HEK293 (cell line): ENCODE measurements around the gene NOLC1.
"Not testable (repeated sequence)": the region's sequence is repeated elsewhere in the genome, so short reads cannot be mapped to it uniquely, and the experiment has no call there.

Experiments used
- CTCF ChIP-seq: fragments of 450-650 bp; formaldehyde crosslinking; IDR thresholded peaks from 2 replicates; pipeline ENCODE4 v1.5.1; 2016; ENCODE audit warnings: missing biosample characterization, missing genetic modification characterization
- GLI4 ChIP-seq: fragments of 450-650 bp; formaldehyde crosslinking; IDR thresholded peaks from 2 replicates; pipeline ENCODE4 v1.5.1; 2016; ENCODE audit warnings: missing biosample characterization, missing genetic modification characterization
- INSM2 ChIP-seq: fragments of 450-650 bp; formaldehyde crosslinking; IDR thresholded peaks from 2 replicates; pipeline ENCODE4 v1.5.1; 2016; ENCODE audit warnings: missing biosample characterization, missing genetic modification characterization
- TSHZ1 ChIP-seq: fragments of 450-650 bp; formaldehyde crosslinking; IDR thresholded peaks from 2 replicates; pipeline ENCODE4 v1.5.1; 2016; ENCODE audit warnings: missing biosample characterization, missing genetic modification characterization, borderline replicate concordance
- ZBTB7A ChIP-seq: fragments of 450-650 bp; formaldehyde crosslinking; IDR thresholded peaks from 2 replicates; pipeline ENCODE4 v1.5.1; 2016; ENCODE audit warnings: low read depth, missing biosample characterization, missing genetic modification characterization
- ZNF10 ChIP-seq: fragments of 450-650 bp; formaldehyde crosslinking; IDR thresholded peaks from 2 replicates; pipeline ENCODE4 v1.5.1; 2017; ENCODE audit warnings: missing biosample characterization, missing genetic modification characterization
- ZNF211 ChIP-seq: fragments of 450-650 bp; formaldehyde crosslinking; IDR thresholded peaks from 2 replicates; pipeline ENCODE4 v1.5.1; 2016; ENCODE audit warnings: low read depth, missing biosample characterization, missing genetic modification characterization
- ZNF23 ChIP-seq: fragments of 450-650 bp; formaldehyde crosslinking; IDR thresholded peaks from 2 replicates; pipeline ENCODE4 v1.5.1; 2016; ENCODE audit warnings: missing biosample characterization, missing genetic modification characterization, borderline replicate concordance
- ZNF416 ChIP-seq: fragments of 450-650 bp; formaldehyde crosslinking; IDR thresholded peaks from 2 replicates; pipeline ENCODE4 v1.5.1; 2016; ENCODE audit warnings: missing biosample characterization, missing genetic modification characterization

- not testable (repeated sequence) for TF ChIP-seq ZNF10 (tag by site-specific recombination); ZNF23 (tag by site-specific recombination); GLI4 (tag by site-specific recombination); CTCF (tag by site-specific recombination); INSM2; ZBTB7A (tag by site-specific recombination); TSHZ1 (tag by site-specific recombination); ZNF416; ZNF211 (tag by site-specific recombination)
These were observed 37.0 kb downstream of the NOLC1 start for GRCh38 chr10:102188941-102189898.
